CD4-positive, CD25-positive, alpha-beta regulatory T cell (primary cell): ENCODE results near the gene ABCC12. TPM values are rescaled to one million over a fixed set of nuclear protein-coding genes. Genes with fewer than 3 reads are reported as not detected.
A peak's percentile ranks its signal among the peaks of the same experiment; 100 is the strongest.

Experiments used
- ATAC-seq, 2 donors: fragments of 150-1000 bp; cut with Tn5 transposase; one replicate each; pipeline ENCODE4 v1.10.0; 2021; ENCODE audit warnings: low read depth in 2 of 2, moderate number of reproducible peaks in 2 of 2, moderate library complexity in 1 of 2
- DNase-seq, 3 donors: peaks; one replicate each; pipeline versions ENCODE4 v3.0.0 to v3.0.0-alpha.2; 2012 to 2022; ENCODE audit warnings: mixed read lengths in 1 of 3
- H3K27ac ChIP-seq: one replicate; pipeline ENCODE4 v1.7.0; 2013; ENCODE audit warnings: mild to moderate bottlenecking, low read length; ENCODE audit not compliant: insufficient read depth, poor library complexity, severe bottlenecking
- H3K27me3 ChIP-seq: one replicate; pipeline ENCODE4 v1.7.0; 2013; ENCODE audit warnings: low read length; ENCODE audit not compliant: control insufficient read depth, insufficient read depth
- H3K36me3 ChIP-seq: one replicate; pipeline ENCODE4 v1.7.0; 2013; ENCODE audit warnings: mild to moderate bottlenecking, low read length, moderate library complexity; ENCODE audit not compliant: control insufficient read depth, insufficient read depth
- H3K4me1 ChIP-seq: 2 replicates; pipeline ENCODE4 v1.7.0; 2013; ENCODE audit warnings: mild to moderate bottlenecking, low read length; ENCODE audit not compliant: insufficient read depth, control insufficient read depth, poor library complexity, severe bottlenecking
- H3K4me3 ChIP-seq: one replicate; pipeline ENCODE4 v1.7.0; 2013; ENCODE audit warnings: low read depth, mild to moderate bottlenecking, low read length, moderate library complexity
- H3K9me3 ChIP-seq, 2 experiments: 1 replicate in 1 of 2; 2 replicates in 1 of 2; pipeline ENCODE4 v1.7.0; 2013; ENCODE audit warnings: low read length in 2 of 2, mild to moderate bottlenecking in 1 of 2, moderate library complexity in 1 of 2; ENCODE audit not compliant: control insufficient read depth in 2 of 2
- H3K27ac Mint-ChIP-seq, 3 donors: one replicate each; pipeline ENCODE4 v1.8.0; 2020 to 2022; ENCODE audit warnings: mild to moderate bottlenecking in 3 of 3, mixed read lengths in 3 of 3, moderate library complexity in 2 of 3
- H3K27me3 Mint-ChIP-seq: one replicate; pipeline ENCODE4 v1.8.0; 2022; ENCODE audit warnings: mild to moderate bottlenecking, mixed read lengths
- H3K36me3 Mint-ChIP-seq: one replicate; pipeline ENCODE4 v1.8.0; 2020; ENCODE audit warnings: mixed read lengths
- H3K4me1 Mint-ChIP-seq, 4 donors: one replicate each; pipeline ENCODE4 v1.8.0; 2020 to 2022; ENCODE audit warnings: mixed read lengths in 4 of 4, mild to moderate bottlenecking in 1 of 4
- H3K4me3 Mint-ChIP-seq, 4 donors: one replicate each; pipeline ENCODE4 v1.8.0; 2020 to 2022; ENCODE audit warnings: mild to moderate bottlenecking in 4 of 4, mixed read lengths in 4 of 4, moderate library complexity in 3 of 4
- H3K9me3 Mint-ChIP-seq, 7 donors: one replicate each; pipeline ENCODE4 v1.8.0; 2020 to 2022; ENCODE audit warnings: mixed read lengths in 7 of 7, mild to moderate bottlenecking in 3 of 7, moderate library complexity in 2 of 7
- polyA plus RNA-seq, 4 donors: library from polyadenylated mRNA; unstranded; fragments of 300-500 nt; fragmentation: Illumina TruSeq; gene quantifications; one replicate each; pipeline ENCODE4 v1.2.3, GENCODE V29; 2021
- total RNA-seq: library from RNA; stranded (reverse); gene quantifications from one replicate; pipeline ENCODE4 v1.2.3, GENCODE V29; 2022

The ABCC12 gene
- total and polyA plus RNA-seq, 5 donors from 2014 or later, result not detected

DNA sequence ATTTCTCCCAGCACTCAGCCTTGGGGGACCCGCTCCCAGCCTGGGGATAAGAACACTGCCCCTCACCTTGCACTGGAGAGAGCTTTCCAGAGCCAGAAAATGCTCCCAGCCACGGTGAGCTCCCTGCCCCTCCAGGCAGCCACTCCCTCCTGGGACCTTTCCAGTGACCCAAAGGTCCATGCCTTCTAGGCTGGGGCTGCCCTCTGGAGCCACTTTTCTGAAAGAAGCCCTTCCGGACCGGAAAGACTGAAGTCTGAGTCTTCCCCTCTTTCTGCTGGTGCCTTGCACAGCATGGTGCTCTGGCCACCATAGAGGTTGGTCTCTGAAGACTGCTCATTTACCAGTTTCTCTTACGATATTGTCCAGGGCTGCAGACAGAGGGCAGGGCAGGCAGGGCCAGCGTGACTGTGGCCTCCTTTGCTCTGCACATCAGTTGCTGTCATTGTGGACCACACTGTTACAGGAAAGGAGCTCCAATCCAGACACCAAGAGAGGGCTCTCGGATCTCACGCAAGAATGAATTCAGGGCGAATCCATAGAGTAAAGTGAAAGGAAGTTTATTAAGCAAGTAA is 7.1 kb upstream of the ABCC12 start:
- H3K27me3 ChIP-seq, result no peaks in the 10 kb centered on the region
- no peaks in the 10 kb centered on the region for H3K9me3 ChIP-seq
- no peak for ATAC-seq
- no peak overlapping the region for H3K27ac ChIP-seq
- no peaks in the 10 kb centered on the region for H3K4me1 ChIP-seq
- Mint-ChIP-seq H3K27ac (no peak overlapping the region), H3K4me3 (no peak overlapping the region), H3K27me3 (no peaks in the 10 kb centered on the region), H3K9me3 (no peaks in the 10 kb centered on the region), H3K36me3 (no peaks in the 10 kb centered on the region), H3K4me1 (peaks cover 0 to 6% (median 4%) of the 10 kb centered on the region in 4 donors)
- no peak for DNase-seq
- H3K4me3 ChIP-seq, result no peak overlapping the region
- H3K36me3 ChIP-seq, result no peaks in the 10 kb centered on the region

DNA sequence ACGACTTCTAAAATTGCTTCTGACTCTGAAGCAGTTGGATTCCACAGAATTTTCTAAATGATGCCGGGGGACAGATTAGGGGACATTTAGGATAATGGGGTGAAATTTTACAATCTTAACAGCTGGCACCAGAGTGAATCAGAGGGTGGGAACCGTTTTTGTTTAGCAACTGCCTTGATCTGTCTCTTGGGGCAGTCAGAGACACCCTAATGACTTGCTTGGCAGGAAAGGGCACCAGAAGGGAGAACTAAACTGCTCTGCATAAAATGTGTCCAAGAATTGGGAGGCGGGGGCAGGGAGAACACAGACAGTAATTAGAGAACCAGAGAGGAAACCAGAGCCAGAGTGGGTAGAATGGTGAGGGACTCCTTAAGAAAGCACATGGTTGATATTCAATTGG is 6.1 kb upstream of the ABCC12 start:
- Histone ChIP-seq H3K27ac (no peak overlapping the region), H3K9me3 (no peaks in the 10 kb centered on the region), H3K36me3 (no peaks in the 10 kb centered on the region), H3K4me3 (no peak overlapping the region), H3K4me1 (peaks cover under 1% of the 10 kb centered on the region), H3K27me3 (no peaks in the 10 kb centered on the region)
- H3K36me3 Mint-ChIP-seq, result no peaks in the 10 kb centered on the region
- no peak overlapping the region for H3K4me3 Mint-ChIP-seq
- H3K4me1 Mint-ChIP-seq, result peaks cover 0 to 7% (median 4%) of the 10 kb centered on the region in 4 donors
- ATAC-seq, result no peak
- H3K27me3 Mint-ChIP-seq, result no peaks in the 10 kb centered on the region
- H3K27ac Mint-ChIP-seq, result peak overlapping the region in 1 of 3 donors; percentile 44
- no peak for DNase-seq
- peaks cover 0 to 2% (median 0%) of the 10 kb centered on the region in 7 donors for H3K9me3 Mint-ChIP-seq

DNA sequence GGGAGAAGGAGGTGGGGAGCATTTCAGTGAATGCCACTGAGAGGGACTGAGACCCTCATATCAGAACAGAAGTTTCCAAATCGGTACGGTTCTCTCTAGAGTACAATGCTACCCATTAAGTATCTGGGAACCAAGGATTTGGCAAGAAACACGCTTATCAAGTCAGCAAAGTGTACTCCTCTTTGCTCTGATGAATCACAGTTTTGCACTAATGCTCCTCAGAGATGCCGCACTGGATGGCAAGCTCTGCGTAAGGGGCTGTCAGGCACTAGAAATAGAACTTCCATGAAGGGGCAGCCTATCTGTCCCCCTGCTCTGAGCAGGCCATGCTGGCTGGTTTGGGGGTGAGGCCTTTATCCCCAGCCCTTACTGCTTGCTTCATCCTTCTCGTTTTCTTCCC is 4.8 kb upstream of the ABCC12 start:
- Mint-ChIP-seq H3K4me3 (no peak overlapping the region), H3K4me1 (peaks cover 0 to 10% (median 4%) of the 10 kb centered on the region in 4 donors), H3K9me3 (peaks cover 0 to 2% (median 0%) of the 10 kb centered on the region in 7 donors), H3K27me3 (peaks cover 4% of the 10 kb centered on the region), H3K27ac (no peak overlapping the region), H3K36me3 (no peaks in the 10 kb centered on the region)
- Histone ChIP-seq H3K4me1 (peaks cover 6% of the 10 kb centered on the region), H3K9me3 (no peaks in the 10 kb centered on the region), H3K4me3 (no peak overlapping the region), H3K36me3 (no peaks in the 10 kb centered on the region), H3K27ac (no peak overlapping the region), H3K27me3 (no peaks in the 10 kb centered on the region)
- DNase-seq (no peak), ATAC-seq (no peak)

DNA sequence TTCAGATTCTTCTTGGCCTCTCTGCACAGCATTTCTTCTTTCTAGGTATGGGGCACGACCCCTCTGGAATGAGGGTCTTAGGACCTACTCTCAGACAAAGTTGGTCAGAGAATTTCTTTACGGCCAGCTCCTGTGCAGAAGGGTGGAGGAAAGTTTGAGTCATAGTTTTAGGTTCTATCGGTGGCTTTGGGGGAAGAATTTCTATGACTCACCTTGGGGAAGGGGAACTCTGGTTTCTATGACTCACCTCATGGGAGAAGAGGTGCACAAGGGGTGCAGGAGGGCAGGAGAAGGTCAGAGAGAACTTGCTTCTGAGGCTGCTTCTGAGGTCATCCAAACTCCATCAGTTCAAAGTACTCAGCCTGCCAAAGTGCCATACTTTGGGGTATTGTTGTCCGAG is 2.5 kb upstream of the ABCC12 start:
- Mint-ChIP-seq H3K36me3 (no peaks in the 10 kb centered on the region), H3K4me1 (peaks cover 0 to 5% (median 2%) of the 10 kb centered on the region in 4 donors), H3K27ac (no peak overlapping the region), H3K27me3 (peaks cover 12% of the 10 kb centered on the region), H3K9me3 (peaks cover 0 to 4% (median 0%) of the 10 kb centered on the region in 7 donors), H3K4me3 (no peak overlapping the region)
- no peaks in the 10 kb centered on the region for H3K9me3 ChIP-seq
- no peaks in the 10 kb centered on the region for H3K27me3 ChIP-seq
- no peak for ATAC-seq
- peak in 1 of 3 donors; percentile 9 for DNase-seq
- no peak overlapping the region for H3K4me3 ChIP-seq
- H3K27ac ChIP-seq, result no peak overlapping the region
- H3K4me1 ChIP-seq, result peaks cover 6% of the 10 kb centered on the region
- H3K36me3 ChIP-seq, result no peaks in the 10 kb centered on the region

DNA sequence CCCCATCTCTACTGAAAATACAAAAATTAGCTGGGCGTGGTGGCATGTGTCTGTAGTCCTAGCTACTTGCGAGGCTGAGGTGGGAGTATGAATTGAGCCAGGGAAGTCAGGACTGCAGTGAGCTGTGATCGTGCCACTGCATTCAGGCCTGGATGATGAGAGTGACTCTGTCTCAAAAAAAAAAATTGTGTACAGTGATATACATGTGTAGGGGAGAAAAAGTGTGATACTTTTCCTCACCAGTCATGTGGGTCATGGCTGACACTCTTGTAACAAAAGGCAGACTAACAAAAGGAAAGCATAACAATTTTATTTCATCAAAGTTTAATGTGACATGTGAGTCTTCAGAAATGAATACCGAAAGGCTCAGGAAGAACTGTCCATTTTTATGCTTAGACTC is 2.0 kb upstream of the ABCC12 start:
- Histone ChIP-seq H3K9me3 (no peaks in the 10 kb centered on the region), H3K27ac (no peak overlapping the region), H3K36me3 (no peaks in the 10 kb centered on the region), H3K4me1 (peaks cover 6% of the 10 kb centered on the region), H3K4me3 (no peak overlapping the region), H3K27me3 (no peaks in the 10 kb centered on the region)
- Mint-ChIP-seq H3K4me1 (peaks cover 0 to 5% (median 2%) of the 10 kb centered on the region in 4 donors), H3K4me3 (no peak overlapping the region), H3K27ac (peak overlapping the region in 1 of 3 donors; percentile 14), H3K9me3 (peaks cover 0 to 4% (median 0%) of the 10 kb centered on the region in 7 donors), H3K27me3 (peaks cover 13% of the 10 kb centered on the region), H3K36me3 (no peaks in the 10 kb centered on the region)
- DNase-seq (no peak), ATAC-seq (no peak)

DNA sequence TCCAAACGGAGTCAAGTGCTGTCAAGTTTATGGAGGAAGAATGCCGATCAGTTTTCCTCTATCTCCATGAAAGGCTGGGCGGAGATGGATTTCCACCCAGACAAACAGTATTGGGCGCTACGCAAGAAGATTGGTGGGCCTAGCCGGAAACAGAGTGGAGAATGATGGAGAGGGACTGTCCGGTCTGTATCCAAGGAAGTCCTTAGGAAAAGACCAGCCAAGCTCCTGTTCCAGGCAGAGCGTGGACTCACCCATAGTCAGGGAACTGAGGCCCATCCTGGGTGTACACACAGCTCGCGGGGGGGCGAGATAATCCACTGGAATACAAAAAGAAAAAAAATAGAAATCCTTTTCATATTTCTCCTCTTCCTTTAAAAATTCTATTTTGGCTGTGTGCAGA is 1.5 kb upstream of the ABCC12 start:
- no peak for ATAC-seq
- Histone ChIP-seq H3K27me3 (no peaks in the 10 kb centered on the region), H3K9me3 (no peaks in the 10 kb centered on the region), H3K4me1 (peaks cover 6% of the 10 kb centered on the region), H3K27ac (no peak overlapping the region), H3K4me3 (no peak overlapping the region), H3K36me3 (no peaks in the 10 kb centered on the region)
- no peak overlapping the region for H3K4me3 Mint-ChIP-seq
- peaks cover 0 to 4% (median 0%) of the 10 kb centered on the region in 7 donors for H3K9me3 Mint-ChIP-seq
- H3K27ac Mint-ChIP-seq, result peak overlapping the region in 1 of 3 donors; percentile 76
- peaks cover 13% of the 10 kb centered on the region for H3K27me3 Mint-ChIP-seq
- no peak for DNase-seq
- no peaks in the 10 kb centered on the region for H3K36me3 Mint-ChIP-seq
- peaks cover 0 to 5% (median 2%) of the 10 kb centered on the region in 4 donors for H3K4me1 Mint-ChIP-seq

DNA sequence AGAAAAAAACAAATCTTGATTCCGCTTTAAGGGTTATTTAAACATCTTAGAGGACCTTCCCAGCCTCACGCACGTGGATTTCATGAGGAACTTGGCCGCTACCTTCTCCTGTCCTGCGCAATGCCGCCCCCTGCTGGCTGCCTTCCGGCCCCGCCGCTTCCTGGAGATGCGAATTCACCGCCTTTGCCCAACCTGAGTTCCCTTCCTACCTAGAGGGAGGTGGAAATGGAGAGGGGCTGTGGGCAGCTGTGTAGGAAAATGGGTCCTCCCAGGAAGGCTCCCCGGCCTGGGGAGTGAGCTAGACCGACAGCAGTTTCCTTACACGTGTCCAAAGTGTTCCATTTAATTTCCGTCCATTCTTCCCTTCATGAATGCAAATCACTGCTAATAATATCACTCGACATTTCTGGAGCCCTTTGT is 1.0 kb upstream of the ABCC12 start:
- H3K36me3 ChIP-seq, result no peaks in the 10 kb centered on the region
- no peaks in the 10 kb centered on the region for H3K27me3 ChIP-seq
- Mint-ChIP-seq H3K4me1 (peaks cover 0 to 5% (median 2%) of the 10 kb centered on the region in 4 donors), H3K9me3 (peaks cover 0 to 4% (median 0%) of the 10 kb centered on the region in 7 donors), H3K27me3 (peaks cover 13% of the 10 kb centered on the region), H3K27ac (peak overlapping the region in 1 of 3 donors; percentile 76), H3K4me3 (no peak overlapping the region), H3K36me3 (no peaks in the 10 kb centered on the region)
- DNase-seq (peak; percentile 63 to 71 (median 66)), ATAC-seq (peak; percentile 40 to 62)
- no peak overlapping the region for H3K4me3 ChIP-seq
- H3K9me3 ChIP-seq, result no peaks in the 10 kb centered on the region
- H3K27ac ChIP-seq, result no peak overlapping the region
- H3K4me1 ChIP-seq, result peaks cover 6% of the 10 kb centered on the region

DNA sequence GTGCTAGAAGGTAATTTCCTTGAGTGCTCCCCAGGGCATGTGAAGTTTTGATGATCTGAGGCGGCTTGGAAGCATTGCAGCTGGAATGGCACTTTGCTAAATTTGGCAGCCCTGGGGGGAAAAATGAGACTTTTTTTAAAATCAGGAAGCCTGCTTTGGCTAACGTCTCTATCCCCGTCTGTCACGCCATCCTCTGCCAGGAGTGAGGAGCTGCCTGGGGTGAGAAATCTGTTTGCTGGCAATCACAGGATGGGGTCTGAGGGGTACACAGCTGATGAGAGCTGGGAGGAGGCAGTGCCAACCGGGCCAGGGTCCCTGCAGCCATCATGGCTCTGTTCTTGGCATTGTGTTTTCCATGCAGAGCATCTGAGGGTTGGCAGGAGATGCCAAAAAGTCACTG is 2.0 kb downstream of the ABCC12 start:
- Mint-ChIP-seq H3K4me1 (peaks cover 0 to 5% (median 2%) of the 10 kb centered on the region in 4 donors), H3K27ac (no peak overlapping the region), H3K27me3 (peaks cover 26% of the 10 kb centered on the region), H3K9me3 (peaks cover 0 to 4% (median under 1%) of the 10 kb centered on the region in 7 donors), H3K36me3 (no peaks in the 10 kb centered on the region), H3K4me3 (no peak overlapping the region)
- H3K27me3 ChIP-seq, result peaks cover 3% of the 10 kb centered on the region
- H3K4me3 ChIP-seq, result no peak overlapping the region
- peaks cover 6% of the 10 kb centered on the region for H3K4me1 ChIP-seq
- DNase-seq (no peak), ATAC-seq (no peak)
- no peak overlapping the region for H3K27ac ChIP-seq
- no peaks in the 10 kb centered on the region for H3K9me3 ChIP-seq
- no peaks in the 10 kb centered on the region for H3K36me3 ChIP-seq
